ENCODE measurements around the gene B4GALT2. TPM values are rescaled to one million over a fixed set of nuclear protein-coding genes. Genes with fewer than 3 reads are reported as not detected.

The B4GALT2 gene
- total and polyA plus RNA-seq, 9 of the 15 experiments (the other 6 are each of a cell fraction or from before 2014, with no cell fraction given) = 1.3 to 86.8 (median 43.8) TPM

GRCh38 chr1:44029911-44030604, 51.0 kb downstream of the B4GALT2 start (continued):
- TF ChIP-seq NCOA1 (IDR thresholded peaks at IDR 0.05; ENCODE audit: low read depth) (0 out of 2 replicates have a peak, but pooled peaks have one; percentile 10), SREBF2 (CRISPR knock-in tag; IDR thresholded peaks at IDR 0.05) (no peak), E2F6 (IDR thresholded peaks at IDR 0.05; ENCODE audit: borderline replicate concordance in 1 of 2, extremely low read depth in 1 of 2, insufficient read depth in 1 of 2, insufficient read length in 1 of 2, low read depth in 1 of 2, low read length in 1 of 2, poor library complexity in 1 of 2, severe bottlenecking in 1 of 2) (peak in 1 of 2 experiments; percentile 81), TGIF2 (CRISPR knock-in tag; IDR thresholded peaks at IDR 0.05) (no peak), GATA2 (CRISPR knock-in tag; IDR thresholded peaks at IDR 0.05) (no peak), ZC3H8 (IDR thresholded peaks at IDR 0.05) (no peak), E2F8 (IDR thresholded peaks at IDR 0.05; ENCODE audit: low read depth, partially characterized antibody) (no peak), ETS2 (tag; IDR thresholded peaks at IDR 0.05; ENCODE audit: borderline replicate concordance, poor library complexity, severe bottlenecking) (no peak), TRIM28 (IDR thresholded peaks at IDR 0.05) (no peak), CTBP1 (IDR thresholded peaks at IDR 0.05; ENCODE audit: borderline replicate concordance) (peak; percentile 79), ZNF316 (IDR thresholded peaks at IDR 0.05) (no peak), U2AF1 (optimal IDR thresholded peaks at IDR 0.05; ENCODE audit: low read depth, low read length) (peak; percentile 42), HNRNPLL (IDR thresholded peaks at IDR 0.05; ENCODE audit: low read depth, low read length, poor library complexity, severe bottlenecking) (peak; percentile 72), ZNF589 (CRISPR knock-in tag; IDR thresholded peaks at IDR 0.05; ENCODE audit: low read depth) (no peak), SMC3 (conservative IDR thresholded peaks at IDR 0.05; ENCODE audit: insufficient read depth, low read depth, low read length) (0 out of 2 replicates have a peak, but pooled peaks have one; percentile 1), HMGN3 (IDR thresholded peaks at IDR 0.05; ENCODE audit: borderline replicate concordance, extremely low read depth, insufficient read length, low read depth, low read length) (peak; percentile 89), FOXA3 (CRISPR knock-in tag; conservative IDR thresholded peaks at IDR 0.05 in 1 of 2, IDR thresholded peaks at IDR 0.05 in 1 of 2) (no peak), CCAR2 (IDR thresholded peaks at IDR 0.05; ENCODE audit: low read depth, low read length) (no peak), PHB2 (IDR thresholded peaks at IDR 0.05; ENCODE audit: low read depth) (no peak), CHD4 (IDR thresholded peaks at IDR 0.05; ENCODE audit: insufficient read depth, insufficient replicate concordance, low read depth, low read length, poor library complexity, severe bottlenecking) (peak; percentile 57), ZC3H4 (CRISPR knock-in tag; IDR thresholded peaks at IDR 0.05; ENCODE audit: borderline replicate concordance) (no peak), PHF20 (IDR thresholded peaks at IDR 0.05; ENCODE audit: partially characterized antibody) (peak; percentile 55), ATF7 (IDR thresholded peaks at IDR 0.05) (peak; percentile 82), HNRNPK (IDR thresholded peaks at IDR 0.05; ENCODE audit: low read depth, low read length, poor library complexity, severe bottlenecking) (peak; percentile 11), HMG20B (CRISPR knock-in tag; IDR thresholded peaks at IDR 0.05) (no peak)

Data from K562 (cell line).